Stimulated activated CD8-positive, alpha-beta memory T cell treated with anti-CD3 and anti-CD28 coated beads, Interleukin-15, amount 100 ng/mL, for 48 hours (primary cell): ENCODE results near the gene DHRS3.

ENCODE experiments used
- DNase-seq, 2 donors: peaks; one replicate each; pipeline ENCODE4 v3.0.0-alpha.2; 2020; ENCODE audit warnings: low read depth in 2 of 2

Gene DHRS3

GRCh38 chr1:12518931-12519692 is 98.9 kb downstream of the DHRS3 start:
- DNase-seq: peak; percentile 61 to 62
